ENCODE results near the gene GRID1. TPM values are rescaled to one million over a fixed set of nuclear protein-coding genes. Genes with fewer than 3 reads are reported as not detected.

The GRID1 gene
- total RNA-seq, 4 donors from 2014 or later = 0.40 to 1.9 (median 1.00) TPM

DNA sequence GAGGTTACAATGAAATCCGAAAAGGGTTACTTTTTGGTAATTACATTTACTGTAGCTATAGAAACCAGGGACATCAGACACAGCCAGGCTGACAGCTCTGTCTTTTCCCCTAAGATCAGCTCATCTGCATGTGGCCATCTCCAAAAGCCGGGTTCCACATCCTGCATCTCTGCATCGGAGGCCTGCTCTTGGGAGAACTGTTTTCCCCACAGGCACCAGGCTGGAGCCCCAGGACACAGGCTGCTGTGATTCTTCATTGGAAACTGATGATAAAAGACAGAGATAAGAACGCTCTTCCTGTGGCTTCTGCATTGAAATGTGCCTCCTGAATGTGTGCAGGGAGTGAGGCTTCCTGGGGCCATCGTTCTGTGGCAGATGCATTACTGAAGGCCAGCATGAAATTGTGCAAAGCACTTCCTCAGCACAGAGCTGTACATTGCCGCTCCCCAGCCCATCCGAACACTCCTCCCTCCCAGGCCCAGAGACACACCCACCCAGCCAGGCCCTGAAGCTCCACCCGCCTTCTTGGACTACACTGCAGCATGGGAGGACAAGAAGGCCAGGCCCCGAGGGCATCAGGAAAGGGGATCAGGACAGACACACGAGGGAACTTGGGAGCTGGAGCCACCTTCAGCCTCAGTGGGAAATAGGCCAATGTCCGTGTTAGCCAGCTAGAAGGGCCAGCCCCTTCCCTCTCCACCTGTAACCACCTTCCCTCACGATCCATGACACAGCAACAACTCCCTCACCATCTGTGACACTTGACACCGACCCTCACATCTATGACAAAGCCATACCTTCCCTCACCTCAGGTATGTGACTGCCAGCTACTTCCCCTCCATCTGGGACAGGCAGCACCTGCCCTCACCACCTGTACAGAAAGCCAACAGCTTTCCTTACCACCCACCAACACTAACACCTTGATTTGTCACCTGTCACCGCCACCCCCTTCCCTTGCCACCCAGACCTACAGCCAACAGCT, 113.2 kb downstream of the GRID1 start:
- intact Hi-C loops (cut with DNase I; ENCODE audit: low total_unique reads) = no loop called here
- no peaks in the 10 kb centered on the region for H3K4me1 ChIP-seq

DNA sequence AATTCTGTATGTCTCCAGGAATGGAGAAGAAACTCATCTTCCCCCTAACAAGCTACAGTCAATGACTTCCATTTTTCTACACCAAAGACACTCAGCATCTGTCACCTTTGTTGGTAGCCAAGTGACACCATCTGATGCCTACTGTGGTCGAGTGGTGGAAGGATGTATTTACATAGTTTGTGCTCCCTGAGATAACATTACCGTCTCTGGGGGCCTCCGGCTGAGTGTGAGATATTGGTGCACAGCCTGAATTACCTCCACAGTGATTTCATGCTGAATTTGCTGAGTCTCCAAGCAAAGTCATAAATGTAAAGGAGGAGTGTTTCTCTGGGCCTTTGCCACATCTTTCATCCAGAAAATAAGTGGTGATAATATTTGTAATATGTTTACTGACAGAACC, 114.0 kb downstream of the GRID1 start:
- no peak for DNase-seq
- no peaks in the 10 kb centered on the region for H3K36me3 ChIP-seq
- no peak overlapping the region for H3K27ac ChIP-seq
- no peak overlapping the region for H3K4me3 ChIP-seq
- H3K27me3 ChIP-seq = no peaks in the 10 kb centered on the region
- no peak for TF ChIP-seq POLR2A (IDR thresholded peaks at IDR 0.05)
- WGBS, 2 donors (ENCODE audit: low coverage in 1 of 2) = 62% methylated on average over 3 of the region's 3 CpGs; no CpG with 5 or more reads in 1 of the 2 donors
- in situ Hi-C loops (cut with MboI; ENCODE audit: low pct_ligation_motif_present in 1 of 4, low pct_unique_long_range_greater_than_20kb in 1 of 4, low sequenced_read_pairs in 3 of 4) (no loop called here), intact Hi-C loops (cut with DNase I; ENCODE audit: low total_unique reads) (no loop called here)
- no peaks in the 10 kb centered on the region for H3K9me3 ChIP-seq
- H3K4me1 ChIP-seq = no peaks in the 10 kb centered on the region

More for the DNA sequence above, 113.2 kb downstream of the GRID1 start:
- no peak for TF ChIP-seq POLR2AphosphoS5 (IDR thresholded peaks at IDR 0.05)
- TF ChIP-seq, protein P1, sequence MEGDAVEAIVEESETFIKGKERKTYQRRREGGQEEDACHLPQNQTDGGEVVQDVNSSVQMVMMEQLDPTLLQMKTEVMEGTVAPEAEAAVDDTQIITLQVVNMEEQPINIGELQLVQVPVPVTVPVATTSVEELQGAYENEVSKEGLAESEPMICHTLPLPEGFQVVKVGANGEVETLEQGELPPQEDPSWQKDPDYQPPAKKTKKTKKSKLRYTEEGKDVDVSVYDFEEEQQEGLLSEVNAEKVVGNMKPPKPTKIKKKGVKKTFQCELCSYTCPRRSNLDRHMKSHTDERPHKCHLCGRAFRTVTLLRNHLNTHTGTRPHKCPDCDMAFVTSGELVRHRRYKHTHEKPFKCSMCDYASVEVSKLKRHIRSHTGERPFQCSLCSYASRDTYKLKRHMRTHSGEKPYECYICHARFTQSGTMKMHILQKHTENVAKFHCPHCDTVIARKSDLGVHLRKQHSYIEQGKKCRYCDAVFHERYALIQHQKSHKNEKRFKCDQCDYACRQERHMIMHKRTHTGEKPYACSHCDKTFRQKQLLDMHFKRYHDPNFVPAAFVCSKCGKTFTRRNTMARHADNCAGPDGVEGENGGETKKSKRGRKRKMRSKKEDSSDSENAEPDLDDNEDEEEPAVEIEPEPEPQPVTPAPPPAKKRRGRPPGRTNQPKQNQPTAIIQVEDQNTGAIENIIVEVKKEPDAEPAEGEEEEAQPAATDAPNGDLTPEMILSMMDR (IDR thresholded peaks at IDR 0.05) = no peak
- no peak for TF ChIP-seq EP300 (IDR thresholded peaks at IDR 0.05; ENCODE audit: low read depth)
- no peak for TF ChIP-seq POLR2A (IDR thresholded peaks at IDR 0.05)
- no peaks in the 10 kb centered on the region for H3K36me3 ChIP-seq
- no peak overlapping the region for H3K4me3 ChIP-seq
- DNase-seq = no peak
- no peaks in the 10 kb centered on the region for H3K27me3 ChIP-seq
- H3K9me3 ChIP-seq = no peaks in the 10 kb centered on the region
- in situ Hi-C loops (cut with MboI; ENCODE audit: low pct_ligation_motif_present in 1 of 4, low pct_unique_long_range_greater_than_20kb in 1 of 4, low sequenced_read_pairs in 3 of 4) = no loop called here
- 46 to 90% methylated on average over 2 to 14 of the region's 14 CpGs for WGBS, 2 donors (ENCODE audit: low coverage in 1 of 2)
- H3K27ac ChIP-seq = no peak overlapping the region

GRCh38 chr10:86252079-86252478, 114.5 kb downstream of the GRID1 start:
- Histone ChIP-seq H3K36me3 (no peaks in the 10 kb centered on the region), H3K9me3 (no peaks in the 10 kb centered on the region), H3K4me3 (no peak overlapping the region), H3K4me1 (no peaks in the 10 kb centered on the region), H3K27ac (no peak overlapping the region), H3K27me3 (no peaks in the 10 kb centered on the region)
- WGBS, 2 donors (ENCODE audit: low coverage in 1 of 2) = 20 to 68% methylated on average over 2 to 6 of the region's 7 CpGs
- no peak for DNase-seq
- intact Hi-C loops (cut with DNase I; ENCODE audit: low total_unique reads) = no loop called here
- in situ Hi-C loops (cut with MboI; ENCODE audit: low pct_ligation_motif_present in 1 of 4, low pct_unique_long_range_greater_than_20kb in 1 of 4, low sequenced_read_pairs in 3 of 4) = no loop called here
- TF ChIP-seq, protein P1 (IDR thresholded peaks at IDR 0.05) = no peak
- no peak for TF ChIP-seq EP300 (IDR thresholded peaks at IDR 0.05; ENCODE audit: low read depth)
- TF ChIP-seq POLR2A (IDR thresholded peaks at IDR 0.05) = no peak
- no peak for TF ChIP-seq POLR2AphosphoS5 (IDR thresholded peaks at IDR 0.05)

GRCh38 chr10:86251426-86251825, 115.2 kb downstream of the GRID1 start:
- H3K9me3 ChIP-seq = no peaks in the 10 kb centered on the region
- H3K4me3 ChIP-seq = no peak overlapping the region
- in situ Hi-C loops (cut with MboI; ENCODE audit: low pct_ligation_motif_present in 1 of 4, low pct_unique_long_range_greater_than_20kb in 1 of 4, low sequenced_read_pairs in 3 of 4) = no loop called here
- no peaks in the 10 kb centered on the region for H3K4me1 ChIP-seq
- no peak for DNase-seq
- H3K27me3 ChIP-seq = no peaks in the 10 kb centered on the region
- WGBS, 2 donors (ENCODE audit: low coverage in 1 of 2) = 90% methylated on average over 2 of the region's 2 CpGs; no CpG with 5 or more reads in 1 of the 2 donors
- H3K27ac ChIP-seq = no peak overlapping the region
- TF ChIP-seq, protein P1 (IDR thresholded peaks at IDR 0.05) = no peak
- TF ChIP-seq POLR2AphosphoS5 (IDR thresholded peaks at IDR 0.05) (no peak), POLR2A (IDR thresholded peaks at IDR 0.05) (no peak), EP300 (IDR thresholded peaks at IDR 0.05; ENCODE audit: low read depth) (no peak)
- no peaks in the 10 kb centered on the region for H3K36me3 ChIP-seq
- intact Hi-C loops (cut with DNase I; ENCODE audit: low total_unique reads) = no loop called here
